Measurements from ENCODE around the gene TTC3.

GRCh38 chr21:37184784-37185593, 111.9 kb downstream of the TTC3 start:
- TF ChIP-seq EZH2 (IDR thresholded peaks at IDR 0.05) (no peak), POLR2AphosphoS5 (IDR thresholded peaks at IDR 0.05; ENCODE audit: borderline replicate concordance, low read depth, low read length) (no peak), FOXP2 (optimal IDR thresholded peaks at IDR 0.05; ENCODE audit: control extremely low read depth, extremely low read length, insufficient read depth) (no peak)
